Stromal cell of bone marrow (primary cell): ENCODE measurements around the gene CHD1L.
"Not testable (repeated sequence)": the region's sequence is repeated elsewhere in the genome, so short reads cannot be mapped to it uniquely, and the experiment has no call there.

Experiments used
- DNase-seq: peaks from one replicate; pipeline ENCODE4 v3.0.0-alpha.2; 2012; ENCODE audit warnings: low read depth

Gene CHD1L

GRCh38 chr1:147267711-147268110 is 25.2 kb downstream of the CHD1L start:
- no peak for DNase-seq

DNA sequence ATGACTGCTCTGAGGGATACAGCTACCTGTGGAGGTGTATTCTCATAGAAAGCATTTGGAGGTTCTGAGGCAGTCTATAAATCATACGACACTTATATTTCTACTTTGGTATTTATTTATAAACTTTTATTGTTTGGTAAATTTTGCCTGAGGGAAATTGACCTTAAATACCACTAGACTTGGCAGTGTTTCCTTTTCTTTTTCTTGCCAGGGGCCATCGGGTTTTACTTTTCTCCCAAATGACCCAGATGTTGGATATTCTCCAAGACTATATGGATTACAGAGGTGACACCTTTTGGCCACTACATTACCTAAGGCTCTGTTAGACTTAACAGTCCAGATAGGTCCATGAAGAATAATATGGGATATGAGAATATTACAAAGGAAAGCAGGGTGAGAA is 28.2 kb downstream of the CHD1L start:
- no peak for DNase-seq

GRCh38 chr1:147272042-147272441 is 29.6 kb downstream of the CHD1L start:
- no peak for DNase-seq

- peak; percentile 80 for DNase-seq
Measured at GRCh38 chr1:147273409-147274336, 31.2 kb downstream of the CHD1L start.

DNA sequence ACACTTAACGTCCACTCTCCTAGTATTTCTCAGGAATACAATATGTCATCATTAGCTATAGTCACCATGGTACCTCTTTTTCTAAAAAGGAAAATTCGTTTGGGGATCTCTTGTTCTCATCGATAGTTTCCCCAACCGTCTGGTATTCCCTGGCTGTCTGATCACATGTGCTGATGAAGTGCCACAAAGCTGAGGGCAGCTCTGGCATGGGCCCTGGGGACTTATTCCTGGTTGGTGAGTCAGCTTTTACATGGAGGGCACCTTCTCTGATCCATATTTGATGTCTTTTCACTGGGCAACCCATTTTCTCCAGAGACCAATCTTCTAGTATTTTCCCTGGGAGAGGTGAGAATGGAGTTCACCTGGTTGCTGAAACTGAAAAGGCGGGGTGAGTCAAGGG is 39.5 kb downstream of the CHD1L start:
- no peak for DNase-seq

- DNase-seq, result no peak
Measured at GRCh38 chr1:147283011-147283410, 40.5 kb downstream of the CHD1L start.

DNA sequence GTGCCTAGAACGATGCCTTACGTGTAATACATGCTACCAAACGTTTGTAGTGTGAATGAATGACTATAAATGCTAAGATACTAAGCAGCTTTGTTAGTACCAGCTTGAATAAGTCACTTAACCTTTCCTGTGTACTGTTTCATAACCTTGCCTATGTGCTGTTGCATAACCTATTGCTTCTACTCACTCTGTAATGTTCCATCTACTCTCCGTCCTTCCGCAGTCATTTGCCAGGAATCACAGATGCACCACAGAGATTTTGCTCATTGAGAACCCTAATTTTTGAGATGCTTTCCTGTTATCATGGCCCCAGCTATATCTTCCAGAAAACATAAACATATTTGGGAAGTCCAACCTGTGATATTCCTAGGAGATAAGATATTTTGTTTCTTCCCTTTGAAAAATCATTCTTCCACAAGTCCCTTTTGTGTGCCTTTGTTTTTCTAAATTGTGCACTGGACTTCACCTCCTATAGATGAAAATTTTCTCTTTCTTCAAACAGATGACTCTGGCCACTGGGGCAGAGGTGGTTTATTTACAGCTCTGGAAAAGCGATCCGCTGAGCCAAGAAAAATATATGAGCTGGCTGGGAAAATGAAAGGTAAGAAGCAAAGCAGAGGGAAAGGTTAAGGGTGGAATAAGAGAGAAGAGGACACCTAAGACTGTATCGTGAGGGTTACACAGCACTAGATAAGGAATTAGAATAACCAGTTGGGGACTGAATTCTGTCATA is 44.8 kb downstream of the CHD1L start:
- no peak for DNase-seq

DNA sequence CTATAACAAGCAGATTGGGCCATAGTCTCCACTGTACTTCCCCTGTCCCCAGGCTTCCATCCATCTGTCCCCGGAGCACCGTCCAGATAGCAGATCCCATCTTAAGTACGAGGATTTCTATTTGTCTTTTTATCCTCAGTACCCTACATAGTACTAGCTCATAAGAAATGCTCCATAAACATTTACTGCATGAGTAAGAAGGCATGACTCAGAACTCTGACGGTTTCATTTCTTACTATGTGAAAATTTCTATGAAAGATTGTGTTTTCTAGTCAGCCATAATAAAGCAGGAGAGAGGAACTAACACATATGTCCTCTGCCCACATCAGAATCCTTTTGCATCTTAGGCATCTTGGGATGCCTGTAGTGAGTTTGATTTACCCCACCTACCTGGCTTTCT is 49.5 kb downstream of the CHD1L start:
- DNase-seq, result peak; percentile 78

DNA sequence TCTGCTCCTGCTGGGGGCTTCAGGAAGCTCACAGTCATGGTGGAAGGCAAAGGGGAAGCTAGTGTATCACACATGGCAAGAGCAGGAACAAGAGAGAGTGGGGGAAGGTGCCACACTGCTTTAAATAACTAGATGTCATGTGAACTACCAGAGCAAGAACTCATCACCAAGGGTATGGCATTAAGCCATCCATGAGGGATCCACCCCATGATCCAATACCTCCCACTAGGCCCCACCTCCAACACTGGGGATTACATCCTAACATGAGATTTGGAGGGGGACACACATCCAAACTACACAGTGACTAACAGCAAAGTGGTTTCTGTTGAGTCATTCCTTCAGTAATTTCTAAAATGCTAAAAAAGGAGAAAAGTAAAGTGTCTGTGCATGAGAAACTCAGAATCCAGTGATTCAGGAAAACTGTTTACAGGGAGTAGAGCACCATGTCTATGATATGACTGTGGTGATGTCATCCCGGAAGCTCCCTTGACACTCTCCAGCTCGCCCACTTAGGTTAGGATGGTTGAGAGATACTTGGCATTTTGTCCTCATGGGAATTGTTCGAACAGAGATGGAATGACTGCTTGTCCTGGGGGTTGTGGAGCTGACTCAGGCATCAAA is 50.3 kb downstream of the CHD1L start:
- DNase-seq, result peak; percentile 98

DNA sequence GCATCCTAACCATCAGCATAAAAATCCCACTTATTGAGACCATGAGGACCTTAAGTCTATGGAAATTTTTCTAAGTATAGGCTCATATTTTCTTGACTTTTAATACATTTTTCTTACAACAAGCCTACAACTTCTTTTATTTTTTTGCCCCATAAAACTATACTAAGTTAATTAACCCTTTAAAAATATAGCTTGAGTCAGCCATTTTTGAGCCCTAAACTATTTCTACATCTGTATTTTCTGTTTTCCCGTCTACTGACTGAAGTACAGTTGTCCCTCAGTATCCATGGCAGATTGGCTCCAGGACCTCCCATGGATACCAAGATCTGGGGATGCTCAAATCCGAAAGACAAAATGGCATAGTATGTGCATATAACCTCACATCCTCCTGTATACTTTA is 55.0 kb downstream of the CHD1L start:
- no peak for DNase-seq

DNA sequence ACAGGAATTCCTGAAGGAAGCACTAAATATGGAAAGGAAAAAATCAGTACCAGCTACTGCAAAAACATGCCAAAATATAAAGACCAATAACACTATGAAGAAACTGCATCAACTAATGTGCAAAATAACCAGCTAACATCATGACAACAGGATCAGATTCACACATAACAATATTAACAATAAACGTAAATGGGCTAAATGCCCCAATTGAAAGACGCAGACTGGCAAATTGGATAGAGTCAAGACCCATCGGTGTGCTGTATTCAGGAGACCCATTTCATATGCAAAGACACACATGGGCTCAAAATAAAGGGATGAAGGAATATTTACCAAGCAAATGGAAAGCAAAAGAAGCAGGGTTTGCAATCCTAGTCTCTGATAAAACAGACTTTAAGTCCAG is 63.3 kb downstream of the CHD1L start:
- DNase-seq, result not testable (repeated sequence)

DNA sequence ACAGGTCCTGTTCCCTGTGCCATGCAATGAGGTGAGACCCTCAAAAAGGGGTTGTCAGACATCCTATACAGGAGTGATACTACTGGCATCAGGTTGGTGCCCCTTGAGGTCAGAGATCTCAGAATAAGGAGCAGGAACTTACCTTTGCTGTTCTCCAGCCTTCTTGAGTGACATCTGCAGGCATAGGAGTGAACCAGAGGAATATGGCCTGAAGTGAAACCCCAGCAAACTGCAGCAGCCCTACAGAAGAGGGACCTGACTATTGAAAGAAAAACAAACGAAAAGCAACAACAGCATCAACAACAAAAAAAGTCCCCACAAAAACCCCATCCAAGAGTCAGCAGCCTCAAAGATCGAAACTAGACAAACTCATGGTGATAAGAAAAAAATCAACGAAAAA is 74.5 kb downstream of the CHD1L start:
- DNase-seq, result no peak

DNA sequence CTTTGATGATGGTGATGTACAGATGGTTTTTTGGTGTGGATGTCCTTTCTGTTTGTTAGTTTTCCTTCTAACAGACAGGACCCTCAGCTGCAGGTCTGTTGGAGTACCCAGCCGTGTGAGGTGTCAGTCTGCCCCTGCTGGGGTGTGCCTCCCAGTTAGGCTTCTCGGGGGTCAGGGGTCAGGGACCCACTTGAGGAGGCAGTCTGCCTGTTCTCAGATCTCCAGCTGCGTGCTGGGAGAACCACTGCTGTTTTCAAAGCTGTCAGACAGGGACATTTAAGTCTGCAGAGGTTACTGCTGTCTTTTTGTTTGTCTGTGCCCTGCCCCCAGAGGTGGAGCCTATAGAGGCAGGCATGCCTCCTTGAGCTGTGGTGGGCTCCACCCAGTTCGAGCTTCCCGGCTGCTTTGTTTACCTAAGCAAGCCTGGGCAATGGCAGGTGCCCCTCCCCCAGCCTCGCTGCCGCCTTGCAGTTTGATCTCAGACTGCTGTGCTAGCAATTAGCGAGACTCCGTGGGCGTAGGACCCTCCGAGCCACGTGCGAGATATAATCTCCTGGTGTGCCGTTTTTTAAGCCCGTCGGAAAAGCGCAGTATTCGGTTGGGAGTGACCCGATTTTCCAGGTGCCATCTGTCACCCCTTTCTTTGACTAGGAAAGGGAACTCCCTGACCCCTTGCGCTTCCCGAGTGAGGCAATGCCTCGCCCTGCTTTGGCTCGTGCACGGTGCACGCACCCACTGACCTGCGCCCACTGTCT is 84.6 kb downstream of the CHD1L start:
- not testable (repeated sequence) for DNase-seq

- DNase-seq, result no peak
Measured at GRCh38 chr1:147334292-147334691, 91.8 kb downstream of the CHD1L start.

- no peak for DNase-seq
Measured at GRCh38 chr1:147336291-147336690, 93.8 kb downstream of the CHD1L start.

DNA sequence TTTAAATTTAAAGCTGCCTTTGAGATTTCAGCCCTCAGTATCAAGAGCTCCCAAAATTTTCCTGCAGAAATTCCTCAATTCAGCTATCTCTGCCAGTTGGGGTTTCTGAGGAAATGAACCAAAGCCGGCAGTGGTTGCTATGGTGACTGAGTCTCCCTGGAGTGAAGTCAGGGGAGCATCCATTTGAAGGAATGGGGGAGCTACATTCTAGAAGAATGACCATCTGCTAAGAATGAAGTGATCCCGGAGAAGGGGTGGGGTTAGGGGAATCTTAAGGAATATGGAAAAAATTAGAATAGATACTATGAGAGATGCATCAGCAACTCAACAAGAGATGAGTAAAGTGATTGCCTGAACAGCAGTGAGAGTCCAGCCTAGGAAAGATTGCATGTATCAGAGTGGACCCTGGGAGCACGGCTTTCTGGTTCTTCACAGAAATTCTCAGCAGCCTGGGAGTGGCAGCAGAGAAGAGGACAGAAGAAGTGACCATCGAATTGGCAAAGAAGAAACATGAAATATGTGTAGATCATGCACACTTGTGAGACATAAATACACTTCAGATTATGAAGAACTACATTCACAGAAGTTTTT is 94.7 kb downstream of the CHD1L start:
- no peak for DNase-seq

DNA sequence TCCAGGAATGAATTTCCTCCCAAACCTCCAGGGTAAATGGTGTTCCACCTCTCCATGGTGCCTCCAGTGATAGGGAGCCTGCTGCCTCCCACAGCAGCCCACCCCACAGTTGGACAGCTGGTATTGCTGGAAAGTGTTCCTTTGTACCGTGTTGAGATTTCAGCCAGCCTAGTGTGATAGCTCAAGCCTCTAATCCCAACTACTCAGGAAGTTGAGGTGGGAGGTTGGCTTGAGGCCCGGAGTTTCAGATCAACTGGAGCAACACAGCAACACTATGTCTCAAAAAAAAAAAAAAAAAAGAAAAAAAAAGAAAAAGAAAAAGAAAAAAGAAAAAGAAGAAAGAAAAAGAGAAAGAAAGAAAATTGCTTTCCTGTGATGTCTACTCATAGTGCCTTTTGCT is 96.1 kb downstream of the CHD1L start:
- DNase-seq, result no peak

DNA sequence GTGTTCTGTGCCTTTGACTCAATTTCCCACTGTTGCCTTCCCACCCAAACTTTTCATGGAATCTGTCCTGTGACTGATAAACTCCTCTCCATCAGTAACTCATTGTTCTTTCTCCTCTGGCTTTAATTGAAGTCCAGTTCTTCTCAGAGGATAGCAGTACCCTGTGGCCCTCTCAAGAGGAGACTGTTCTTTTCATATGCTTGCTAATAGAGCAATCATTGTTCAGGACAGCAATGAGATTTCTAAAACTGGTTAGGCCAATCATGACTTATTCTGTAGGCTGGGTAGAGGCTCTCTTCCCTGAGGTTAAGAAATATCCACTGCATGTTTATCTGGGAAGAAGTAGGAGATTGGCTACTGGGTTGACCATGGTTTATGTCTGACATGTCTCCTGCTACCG is 98.8 kb downstream of the CHD1L start:
- DNase-seq, result no peak
